Transverse colon (tissue), 4 donors: Measurements from ENCODE around the gene RNU5D-1. TPM values are rescaled to one million over a fixed set of nuclear protein-coding genes. Genes with fewer than 3 reads are reported as not detected.
A peak's percentile ranks its signal among the peaks of the same experiment; 100 is the strongest.
"Not testable (repeated sequence)": the region's sequence is repeated elsewhere in the genome, so short reads cannot be mapped to it uniquely, and the experiment has no call there.

Experiments
- DNase-seq: peaks from one replicate; pipeline ENCODE4 v3.0.0-alpha.2; 2019
- H3K27ac ChIP-seq, 4 donors: fragments of 200-600 bp; sonication (generic); 2 replicates each; pipeline ENCODE4 v1.5.1; 2016 to 2018; ENCODE audit warnings: inconsistent platforms in 4 of 4
- H3K27me3 ChIP-seq: fragments of 200-600 bp; sonication (generic); 2 replicates; pipeline ENCODE4 v1.5.1; 2017; ENCODE audit warnings: inconsistent platforms
- H3K36me3 ChIP-seq, 4 donors: fragments of 200-600 bp; sonication (generic); 2 replicates each; pipeline ENCODE4 v1.5.1; 2017 to 2019; ENCODE audit warnings: inconsistent platforms in 4 of 4
- H3K4me1 ChIP-seq, 4 donors: fragments of 200-600 bp; sonication (generic); 2 replicates each; pipeline ENCODE4 v1.5.1; 2017 to 2020; ENCODE audit warnings: inconsistent platforms in 4 of 4
- H3K4me3 ChIP-seq, 4 donors: fragments of 200-600 bp; sonication (generic); 1 replicate in 1 of 4; 2 replicates in 3 of 4; pipeline versions ENCODE4 v1.5.1 to v1.6.1; 2017 to 2019; ENCODE audit warnings: inconsistent platforms in 4 of 4
- H3K9me3 ChIP-seq, 2 donors: fragments of 200-600 bp; sonication (generic); 2 replicates each; pipeline ENCODE4 v1.5.1; 2017 to 2019; ENCODE audit warnings: inconsistent platforms in 2 of 2
- EP300 ChIP-seq: sonication (generic); formaldehyde crosslinking; IDR thresholded peaks from one replicate; pipeline ENCODE4 v1.6.1; 2017; ENCODE audit warnings: antibody characterized with exemption, low read depth
- POLR2A ChIP-seq: fragments of 450-650 bp; IDR thresholded peaks from one replicate; pipeline ENCODE4 v1.6.1; 2016; ENCODE audit warnings: antibody characterized with exemption, mild to moderate bottlenecking, moderate library complexity
- POLR2AphosphoS5 ChIP-seq, 3 donors: sonication (generic); formaldehyde crosslinking; IDR thresholded peaks; one replicate each; pipeline ENCODE4 v1.6.1; 2016; ENCODE audit warnings: antibody characterized with exemption in 3 of 3
- WGBS, 2 donors: methylation state at CpG; one replicate each; pipeline ENCODE4 v1.1.5; 2018; ENCODE audit warnings: low coverage in 1 of 2; 5-methylcytosine and 5-hydroxymethylcytosine counted together
- in situ Hi-C, 4 donors: fragments of 200-750 bp; cut with MboI; loops; one replicate each; pipeline versions ENCODE4 v1.15.0 to v1.15.1; 2017; ENCODE audit warnings: low sequenced_read_pairs in 3 of 4, low pct_ligation_motif_present in 1 of 4, low pct_unique_long_range_greater_than_20kb in 1 of 4
- intact Hi-C: fragments of 100-400 bp; cut with DNase I; formaldehyde crosslinking; loops from one replicate; pipeline ENCODE4 v1.15.1; 2023; ENCODE audit warnings: low total_unique reads
- total RNA-seq, 4 donors: library from RNA; depleted of rRNA; stranded (reverse); fragments of >200 nt; gene quantifications; one replicate each; pipeline ENCODE4 v1.1.0, GENCODE V29; 2016
- TF ChIP-seq, protein P1 (sequence below), 5 experiments: fragments of 200-600 bp in 3 of 5; fragments of 450-650 bp in 2 of 5; sonication (generic) in 3 of 5; IDR thresholded peaks; 1 replicate in 2 of 5; 2 replicates in 3 of 5; pipeline ENCODE4 v1.5.1; 2016 to 2017; ENCODE audit warnings: antibody characterized with exemption in 5 of 5, inconsistent platforms in 3 of 5, mild to moderate bottlenecking in 2 of 5, moderate library complexity in 1 of 5

Gene RNU5D-1
- total RNA-seq, 4 donors from 2014 or later, result not detected

GRCh38 chr1:44775930-44776729 is 45.2 kb upstream of the RNU5D-1 start:
- no peaks in the 10 kb centered on the region for H3K27me3 ChIP-seq
- peaks cover 0 to 20% (median 4%) of the 10 kb centered on the region in 4 donors for H3K36me3 ChIP-seq
- DNase-seq, result peak; percentile 42
- peaks cover 9 to 29% (median 21%) of the 10 kb centered on the region in 4 donors for H3K4me1 ChIP-seq
- no peaks in the 10 kb centered on the region for H3K9me3 ChIP-seq
- 5% methylated on average over 36 of the region's 36 CpGs; no CpG with 5 or more reads in 1 of the 2 donors for WGBS, 2 donors
- H3K27ac ChIP-seq, result peak overlapping the region; percentile 92 to 97 (median 95)
- intact Hi-C loops, result loop anchor here (5.0 kb wide), 1 partner anchor 526 kb away; no protein-coding TSS in a partner anchor
- TF ChIP-seq POLR2A, result no peak
- no peak for TF ChIP-seq POLR2AphosphoS5 (IDR thresholded peaks at IDR 0.05)
- no peak for TF ChIP-seq EP300
- TF ChIP-seq, protein P1, sequence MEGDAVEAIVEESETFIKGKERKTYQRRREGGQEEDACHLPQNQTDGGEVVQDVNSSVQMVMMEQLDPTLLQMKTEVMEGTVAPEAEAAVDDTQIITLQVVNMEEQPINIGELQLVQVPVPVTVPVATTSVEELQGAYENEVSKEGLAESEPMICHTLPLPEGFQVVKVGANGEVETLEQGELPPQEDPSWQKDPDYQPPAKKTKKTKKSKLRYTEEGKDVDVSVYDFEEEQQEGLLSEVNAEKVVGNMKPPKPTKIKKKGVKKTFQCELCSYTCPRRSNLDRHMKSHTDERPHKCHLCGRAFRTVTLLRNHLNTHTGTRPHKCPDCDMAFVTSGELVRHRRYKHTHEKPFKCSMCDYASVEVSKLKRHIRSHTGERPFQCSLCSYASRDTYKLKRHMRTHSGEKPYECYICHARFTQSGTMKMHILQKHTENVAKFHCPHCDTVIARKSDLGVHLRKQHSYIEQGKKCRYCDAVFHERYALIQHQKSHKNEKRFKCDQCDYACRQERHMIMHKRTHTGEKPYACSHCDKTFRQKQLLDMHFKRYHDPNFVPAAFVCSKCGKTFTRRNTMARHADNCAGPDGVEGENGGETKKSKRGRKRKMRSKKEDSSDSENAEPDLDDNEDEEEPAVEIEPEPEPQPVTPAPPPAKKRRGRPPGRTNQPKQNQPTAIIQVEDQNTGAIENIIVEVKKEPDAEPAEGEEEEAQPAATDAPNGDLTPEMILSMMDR (IDR thresholded peaks at IDR 0.05), result no peak
- in situ Hi-C loops, result loop anchor here in 2 of 4 donors (25.0 kb wide), 2 partner anchors 236 to 536 kb away; partner anchors contain the start of genes HECTD3 (in 1 of the 2) and UROD (in 1 of the 2)
- peak overlapping the region; percentile 72 to 81 (median 78) for H3K4me3 ChIP-seq

DNA sequence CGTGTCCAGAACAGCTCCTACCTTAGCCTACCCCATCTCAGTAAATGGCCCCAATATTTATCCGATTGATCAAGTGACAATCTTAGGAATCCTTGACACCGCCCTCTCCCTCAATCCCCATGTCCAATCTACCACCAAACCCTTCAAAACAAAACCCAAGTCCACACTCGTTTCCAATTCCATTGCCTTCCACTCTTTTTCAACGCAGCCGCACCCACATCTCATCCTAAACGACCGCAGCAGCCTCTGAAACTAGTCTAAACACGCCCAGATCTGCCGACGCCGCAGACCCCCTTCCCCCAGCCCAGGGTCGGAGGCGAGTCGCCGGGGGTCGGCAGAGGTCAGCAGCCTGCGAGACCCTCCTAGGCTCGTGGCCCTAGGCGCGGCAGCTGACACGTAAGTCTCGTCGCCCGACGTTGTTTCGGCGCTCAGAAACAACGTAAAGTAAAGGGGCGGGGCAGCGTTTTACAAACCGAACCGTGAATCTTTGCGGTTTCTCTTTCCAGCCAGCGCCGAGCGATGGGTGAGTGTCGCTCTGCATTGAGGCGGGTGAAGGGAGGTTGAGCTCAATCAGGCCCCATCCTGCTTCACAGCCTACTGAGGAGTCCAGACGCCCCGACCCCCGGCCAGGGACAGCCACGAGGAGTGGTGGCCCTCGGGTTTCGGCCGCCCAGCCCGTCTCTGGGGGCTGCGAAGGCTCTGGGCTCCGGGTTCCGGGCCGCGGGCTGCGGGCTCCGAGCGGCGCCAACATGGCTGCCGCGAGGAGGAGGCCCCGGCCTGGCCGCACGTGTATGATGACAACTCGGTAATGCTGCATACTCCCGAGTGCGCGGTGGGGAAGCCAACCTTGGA is 44.3 kb upstream of the RNU5D-1 start, which contains the start of gene RPS8:
TSS of gene RPS8 (plus strand) at position 463 of the 852 bp plus-strand sequence. CDS start at position 520, 57 bp downstream.
- intact Hi-C loops (loop anchor here (5.0 kb wide), 1 partner anchor 527 kb away; no protein-coding TSS in a partner anchor), in situ Hi-C loops (loop anchor here in 2 of 4 donors (25.0 kb wide), 2 partner anchors 237 to 537 kb away; partner anchors contain the start of genes HECTD3 (in 1 of the 2) and UROD (in 1 of the 2))
- Histone ChIP-seq H3K4me3 (peak within 1 kb of the TSS; percentile 72 to 81 (median 78)), H3K36me3 (peaks cover 0 to 20% (median 4%) of the 10 kb centered on the region in 4 donors), H3K4me1 (peaks cover 9 to 29% (median 21%) of the 10 kb centered on the region in 4 donors), H3K27ac (peak within 1 kb of the TSS; percentile 92 to 97 (median 95)), H3K9me3 (no peaks in the 10 kb centered on the region), H3K27me3 (no peaks in the 10 kb centered on the region)
- TF ChIP-seq EP300 (no peak), POLR2AphosphoS5 (IDR thresholded peaks at IDR 0.05) (peak; percentile 99), POLR2A (peak; percentile 97)
- DNase-seq, result peak; percentile 95
- 0 to 1% methylated on average over 4 to 46 of the region's 65 CpGs for WGBS, 2 donors

GRCh38 chr1:44766421-44766820 is 35.5 kb upstream of the RNU5D-1 start:
- 94% methylated on average over 6 of the region's 6 CpGs; no CpG with 5 or more reads in 1 of the 2 donors for WGBS, 2 donors
- H3K36me3 ChIP-seq, in situ Hi-C loops, H3K4me1 ChIP-seq, H3K4me3 ChIP-seq, intact Hi-C loops, H3K9me3 ChIP-seq, H3K27ac ChIP-seq, DNase-seq, H3K27me3 ChIP-seq: not testable (repeated sequence)

DNA sequence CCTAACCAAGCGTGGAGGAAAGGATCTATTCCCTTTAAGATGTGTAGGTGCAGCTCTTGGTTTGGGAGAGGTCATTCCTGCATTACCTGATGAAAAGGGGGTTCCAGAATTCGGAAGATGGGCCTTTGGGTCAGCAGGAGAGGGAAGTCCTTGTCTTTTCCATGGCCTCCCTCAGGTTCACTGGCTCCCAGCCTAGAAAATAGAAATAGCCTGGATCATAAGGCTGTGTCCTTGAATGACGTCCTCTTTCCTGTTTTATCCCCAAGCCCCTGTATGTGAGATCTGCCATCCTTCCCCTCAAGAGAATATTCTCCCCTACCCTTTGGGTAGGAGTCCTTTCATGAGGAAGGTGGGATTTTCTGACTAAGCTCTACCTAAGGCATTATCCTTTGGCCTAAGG is 29.9 kb upstream of the RNU5D-1 start:
- in situ Hi-C loops (no loop called here), intact Hi-C loops (loop anchor here (1.0 kb wide), 1 partner anchor 27 kb away; the partner anchor contains the start of gene BEST4)
- DNase-seq, result no peak
- H3K27me3 ChIP-seq, result no peaks in the 10 kb centered on the region
- H3K4me3 ChIP-seq, result no peak overlapping the region
- H3K27ac ChIP-seq, result no peak overlapping the region
- TF ChIP-seq POLR2AphosphoS5 (IDR thresholded peaks at IDR 0.05) (no peak), POLR2A (no peak), EP300 (no peak)
- TF ChIP-seq, protein P1 (IDR thresholded peaks at IDR 0.05), result no peak
- WGBS, 2 donors, result 90% methylated on average over 3 of the region's 3 CpGs; no CpG with 5 or more reads in 1 of the 2 donors
- H3K36me3 ChIP-seq, result no peaks in the 10 kb centered on the region
- H3K4me1 ChIP-seq, result no peaks in the 10 kb centered on the region
- H3K9me3 ChIP-seq, result no peaks in the 10 kb centered on the region
